Measurements from ENCODE around the gene THADA.
A peak's percentile ranks its signal among the peaks of the same experiment; 100 is the strongest.

THADA gene

GRCh38 chr2:43233218-43234212 lies 362.3 kb downstream of the THADA start:
- no peak for FAIRE-seq

- FAIRE-seq = no peak
Observed at GRCh38 chr2:43230951-43231827, 364.6 kb downstream of the THADA start.

GRCh38 chr2:43230351-43230885 lies 365.4 kb downstream of the THADA start:
- FAIRE-seq = no peak

- FAIRE-seq = no peak
Observed at GRCh38 chr2:43228756-43229659, 366.8 kb downstream of the THADA start.

GRCh38 chr2:43228321-43228751 lies 367.5 kb downstream of the THADA start:
- FAIRE-seq = no peak

GRCh38 chr2:43227830-43228281 lies 368.0 kb downstream of the THADA start:
- no peak for FAIRE-seq

- FAIRE-seq = no peak
Observed at GRCh38 chr2:43226955-43227829, 368.6 kb downstream of the THADA start.

- FAIRE-seq = no peak
Observed at GRCh38 chr2:43226558-43226954, 369.3 kb downstream of the THADA start, which contains the start of gene ZFP36L2. TSS of gene ZFP36L2 (minus strand) at chr2:43226606. CDS start at chr2:43226315, 291 bp downstream.

- no peak for FAIRE-seq
Observed at GRCh38 chr2:43225788-43226557, 369.9 kb downstream of the THADA start.

GRCh38 chr2:43225093-43225787 lies 370.6 kb downstream of the THADA start:
- no peak for FAIRE-seq

- no peak for FAIRE-seq
Observed at GRCh38 chr2:43224571-43225092, 371.2 kb downstream of the THADA start.

- FAIRE-seq = no peak
Observed at GRCh38 chr2:43224131-43224570, 371.7 kb downstream of the THADA start.

- FAIRE-seq = no peak
Observed at GRCh38 chr2:43223521-43224001, 372.3 kb downstream of the THADA start.

GRCh38 chr2:43222475-43223309 lies 373.1 kb downstream of the THADA start:
- no peak for FAIRE-seq

- FAIRE-seq = peak; percentile 75
Observed at GRCh38 chr2:43221763-43222474, 373.9 kb downstream of the THADA start.

GRCh38 chr2:43221124-43221762 lies 374.6 kb downstream of the THADA start:
- peak; percentile 53 for FAIRE-seq

- FAIRE-seq = no peak
Observed at GRCh38 chr2:43220760-43221123, 375.1 kb downstream of the THADA start.
